GM13976 (cell line): ENCODE results near the gene KDM4B.

Source experiments
- DNase-seq: peaks from one replicate; pipeline ENCODE4 v3.0.0; 2012; ENCODE audit warnings: low spot score
- CTCF ChIP-seq: IDR thresholded peaks from 2 replicates; pipeline ENCODE4 v1.5.1; 2012; ENCODE audit warnings: borderline replicate concordance, mild to moderate bottlenecking; ENCODE audit not compliant: insufficient read depth; ENCODE audit errors: extremely low read depth, missing control alignments, control extremely low read depth
- in situ Hi-C: fragments of 300-500 bp; cut with MboI; formaldehyde crosslinking; loops from one replicate; pipeline ENCODE4 v1.12.0; 2022; ENCODE audit warnings: low sequenced_read_pairs, mixed read lengths, inconsistent platforms; ENCODE audit not compliant: unreplicated experiment

Gene KDM4B

DNA sequence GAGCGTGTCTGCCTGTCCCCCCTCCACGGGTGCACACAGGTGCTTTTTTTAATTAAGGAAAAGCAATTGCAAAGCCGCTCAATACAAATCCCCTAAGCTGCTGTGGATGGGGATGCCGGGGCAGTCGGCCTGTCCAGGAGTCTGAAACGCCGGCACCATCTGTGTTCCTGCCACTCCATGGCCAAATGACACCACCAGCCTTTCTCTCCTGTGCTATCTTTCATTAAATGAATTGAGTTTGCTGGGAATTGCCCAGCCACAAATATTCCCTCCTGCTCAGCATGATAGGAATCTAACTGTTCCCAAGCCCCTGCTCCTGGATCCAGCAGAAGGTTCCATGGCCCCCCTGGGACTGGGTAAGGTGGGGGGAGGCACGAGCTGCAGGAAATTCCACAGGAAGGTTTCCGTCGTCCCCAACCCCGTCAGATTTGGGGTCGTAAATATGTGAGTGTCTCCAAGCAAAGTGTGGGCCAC, 139.2 kb downstream of the KDM4B start:
- DNase-seq = no peak
- in situ Hi-C loops = no loop called here
- TF ChIP-seq CTCF = no peak

- no peak for TF ChIP-seq CTCF
- in situ Hi-C loops = no loop called here
Observed at GRCh38 chr19:5108866-5109265, 140.0 kb downstream of the KDM4B start.

GRCh38 chr19:5109560-5109959, 140.6 kb downstream of the KDM4B start:
- in situ Hi-C loops = no loop called here
- no peak for TF ChIP-seq CTCF
- DNase-seq = no peak

More at GRCh38 chr19:5108866-5109265, 140.0 kb downstream of the KDM4B start:
- no peak for DNase-seq

GRCh38 chr19:5110546-5110945, 141.6 kb downstream of the KDM4B start:
- in situ Hi-C loops = no loop called here
- no peak for TF ChIP-seq CTCF
- no peak for DNase-seq

GRCh38 chr19:5111051-5111450, 142.1 kb downstream of the KDM4B start:
- TF ChIP-seq CTCF = no peak
- no peak for DNase-seq
- in situ Hi-C loops = no loop called here

GRCh38 chr19:5112175-5112574, 143.3 kb downstream of the KDM4B start:
- TF ChIP-seq CTCF = no peak
- no peak for DNase-seq
- in situ Hi-C loops = no loop called here
